Measurements from ENCODE around the gene CNTN4. TPM values are rescaled to one million over a fixed set of nuclear protein-coding genes. Genes with fewer than 3 reads are reported as not detected.

The CNTN4 gene
- total and polyA plus RNA-seq, 4 donors = 1.5 to 30.7 (median 5.7) TPM

GRCh38 chr3:2456788-2457187, 358.1 kb downstream of the CNTN4 start:
- no peak for DNase-seq
- no peak overlapping the region for H3K27ac ChIP-seq (ENCODE audit: low read depth in 1 of 2, low read length in 1 of 2)
- H3K9ac ChIP-seq (ENCODE audit: insufficient read depth in 1 of 2, low read length in 2 of 2) = no peak overlapping the region
- H3K4me3 ChIP-seq = no peak overlapping the region
- peaks cover 0 to 9% (median 0%) of the 10 kb centered on the region in 5 donors for H3K4me1 ChIP-seq (ENCODE audit: control insufficient read depth in 5 of 5, insufficient read depth in 5 of 5, low read length in 5 of 5)
- TF ChIP-seq CTCF (IDR thresholded peaks at IDR 0.05; ENCODE audit: control extremely low read depth, extremely low read depth) = no peak
- no peaks in the 10 kb centered on the region for H3K27me3 ChIP-seq (ENCODE audit: control insufficient read depth in 3 of 3, insufficient read depth in 3 of 3, low read length in 2 of 3)
- WGBS, 2 donors = 90% methylated on average over 4 of the region's 4 CpGs
- ATAC-seq (ENCODE audit: insufficient read depth, low FRiP score) = no peak
- no peaks in the 10 kb centered on the region for H3K9me3 ChIP-seq (ENCODE audit: control insufficient read depth in 4 of 4, insufficient read depth in 3 of 4, low read length in 3 of 4)
- no peaks in the 10 kb centered on the region for H3K36me3 ChIP-seq (ENCODE audit: control insufficient read depth in 4 of 4, insufficient read depth in 4 of 4, low read length in 4 of 4)

- no peak for ATAC-seq (ENCODE audit: insufficient read depth, low FRiP score)
- no peak overlapping the region for H3K4me3 ChIP-seq
- no peak overlapping the region for H3K9ac ChIP-seq (ENCODE audit: insufficient read depth in 1 of 2, low read length in 2 of 2)
- H3K9me3 ChIP-seq (ENCODE audit: control insufficient read depth in 4 of 4, insufficient read depth in 3 of 4, low read length in 3 of 4) = no peaks in the 10 kb centered on the region
- no peak overlapping the region for H3K27ac ChIP-seq (ENCODE audit: low read depth in 1 of 2, low read length in 1 of 2)
- WGBS, 2 donors = 84 to 87% methylated on average over 2 of the region's 2 CpGs
- H3K36me3 ChIP-seq (ENCODE audit: control insufficient read depth in 4 of 4, insufficient read depth in 4 of 4, low read length in 4 of 4) = no peaks in the 10 kb centered on the region
- H3K27me3 ChIP-seq (ENCODE audit: control insufficient read depth in 3 of 3, insufficient read depth in 3 of 3, low read length in 2 of 3) = no peaks in the 10 kb centered on the region
- no peak for TF ChIP-seq CTCF (IDR thresholded peaks at IDR 0.05; ENCODE audit: control extremely low read depth, extremely low read depth)
- peaks cover 0 to 2% (median 0%) of the 10 kb centered on the region in 5 donors for H3K4me1 ChIP-seq (ENCODE audit: control insufficient read depth in 5 of 5, insufficient read depth in 5 of 5, low read length in 5 of 5)
- no peak for DNase-seq
Observed at GRCh38 chr3:2458816-2459215, 360.1 kb downstream of the CNTN4 start.

- TF ChIP-seq CTCF (IDR thresholded peaks at IDR 0.05; ENCODE audit: control extremely low read depth, extremely low read depth) = no peak
- 57 to 77% methylated on average over 1 of the region's 1 CpG for WGBS, 2 donors
- ATAC-seq (ENCODE audit: insufficient read depth, low FRiP score) = no peak
Observed at GRCh38 chr3:2465842-2466241, 367.2 kb downstream of the CNTN4 start.

GRCh38 chr3:2468816-2469215, 370.1 kb downstream of the CNTN4 start:
- Histone ChIP-seq H3K4me3 (no peak overlapping the region), H3K27me3 (ENCODE audit: control insufficient read depth in 3 of 3, insufficient read depth in 3 of 3, low read length in 2 of 3) (no peaks in the 10 kb centered on the region), H3K4me1 (ENCODE audit: control insufficient read depth in 5 of 5, insufficient read depth in 5 of 5, low read length in 5 of 5) (no peaks in the 10 kb centered on the region), H3K9ac (ENCODE audit: insufficient read depth in 1 of 2, low read length in 2 of 2) (no peak overlapping the region), H3K36me3 (ENCODE audit: control insufficient read depth in 4 of 4, insufficient read depth in 4 of 4, low read length in 4 of 4) (no peaks in the 10 kb centered on the region), H3K27ac (ENCODE audit: low read depth in 1 of 2, low read length in 1 of 2) (no peak overlapping the region), H3K9me3 (ENCODE audit: control insufficient read depth in 4 of 4, insufficient read depth in 3 of 4, low read length in 3 of 4) (no peaks in the 10 kb centered on the region)
- ATAC-seq (ENCODE audit: insufficient read depth, low FRiP score) (no peak), DNase-seq (no peak)
- TF ChIP-seq CTCF (IDR thresholded peaks at IDR 0.05; ENCODE audit: control extremely low read depth, extremely low read depth) = no peak
- WGBS, 2 donors = 82 to 83% methylated on average over 4 of the region's 4 CpGs

More at GRCh38 chr3:2465842-2466241, 367.2 kb downstream of the CNTN4 start:
- DNase-seq = no peak
- no peaks in the 10 kb centered on the region for H3K9me3 ChIP-seq (ENCODE audit: control insufficient read depth in 4 of 4, insufficient read depth in 3 of 4, low read length in 3 of 4)
- H3K4me1 ChIP-seq (ENCODE audit: control insufficient read depth in 5 of 5, insufficient read depth in 5 of 5, low read length in 5 of 5) = no peaks in the 10 kb centered on the region
- H3K27me3 ChIP-seq (ENCODE audit: control insufficient read depth in 3 of 3, insufficient read depth in 3 of 3, low read length in 2 of 3) = no peaks in the 10 kb centered on the region
- H3K36me3 ChIP-seq (ENCODE audit: control insufficient read depth in 4 of 4, insufficient read depth in 4 of 4, low read length in 4 of 4) = no peaks in the 10 kb centered on the region
- H3K9ac ChIP-seq (ENCODE audit: insufficient read depth in 1 of 2, low read length in 2 of 2) = no peak overlapping the region
- H3K27ac ChIP-seq (ENCODE audit: low read depth in 1 of 2, low read length in 1 of 2) = no peak overlapping the region
- H3K4me3 ChIP-seq = no peak overlapping the region
